Lower leg skin (tissue), 4 donors: ENCODE measurements around the gene GNB5. TPM values are rescaled to one million over a fixed set of nuclear protein-coding genes. Genes with fewer than 3 reads are reported as not detected.

Source experiments
- DNase-seq, 2 donors: peaks; one replicate each; pipeline ENCODE4 v3.0.0-alpha.2; 2019; ENCODE audit warnings: low spot score in 2 of 2
- H3K4me3 ChIP-seq: fragments of 200-600 bp; sonication (generic); 2 replicates; pipeline ENCODE4 v1.5.1; 2017; ENCODE audit warnings: mild to moderate bottlenecking, low read depth; ENCODE audit not compliant: poor library complexity, severe bottlenecking
- POLR2A ChIP-seq, 2 donors: fragments of 450-650 bp; IDR thresholded peaks; one replicate each; pipeline ENCODE4 v1.6.1; 2016 to 2017; ENCODE audit warnings: antibody characterized with exemption in 2 of 2, mild to moderate bottlenecking in 1 of 2, moderate library complexity in 1 of 2
- WGBS, 2 donors: methylation state at CpG; one replicate each; pipeline ENCODE4 v1.1.5; 2018; 5-methylcytosine and 5-hydroxymethylcytosine counted together
- intact Hi-C: fragments of 100-400 bp; cut with DNase I; formaldehyde crosslinking; loops from one replicate; pipeline ENCODE4 v1.15.0; 2023; ENCODE audit warnings: low total_unique reads
- total RNA-seq, 4 donors: library from RNA; depleted of rRNA; stranded (reverse); fragments of >200 nt; gene quantifications; one replicate each; pipeline ENCODE4 v1.1.0, GENCODE V29; 2016
- TF ChIP-seq, protein P1 (sequence below), 3 donors: fragments of 450-650 bp; IDR thresholded peaks; one replicate each; pipeline ENCODE4 v1.5.1; 2016; ENCODE audit warnings: antibody characterized with exemption in 3 of 3, mild to moderate bottlenecking in 3 of 3, moderate library complexity in 2 of 3

Gene GNB5
- total RNA-seq, 4 donors from 2014 or later: 15.7 to 30.7 (median 21.9) TPM

GRCh38 chr15:52066842-52067544 lies 124.2 kb downstream of the GNB5 start:
- intact Hi-C loops: no loop called here
- no peak overlapping the region for H3K4me3 ChIP-seq
- TF ChIP-seq, protein P1, sequence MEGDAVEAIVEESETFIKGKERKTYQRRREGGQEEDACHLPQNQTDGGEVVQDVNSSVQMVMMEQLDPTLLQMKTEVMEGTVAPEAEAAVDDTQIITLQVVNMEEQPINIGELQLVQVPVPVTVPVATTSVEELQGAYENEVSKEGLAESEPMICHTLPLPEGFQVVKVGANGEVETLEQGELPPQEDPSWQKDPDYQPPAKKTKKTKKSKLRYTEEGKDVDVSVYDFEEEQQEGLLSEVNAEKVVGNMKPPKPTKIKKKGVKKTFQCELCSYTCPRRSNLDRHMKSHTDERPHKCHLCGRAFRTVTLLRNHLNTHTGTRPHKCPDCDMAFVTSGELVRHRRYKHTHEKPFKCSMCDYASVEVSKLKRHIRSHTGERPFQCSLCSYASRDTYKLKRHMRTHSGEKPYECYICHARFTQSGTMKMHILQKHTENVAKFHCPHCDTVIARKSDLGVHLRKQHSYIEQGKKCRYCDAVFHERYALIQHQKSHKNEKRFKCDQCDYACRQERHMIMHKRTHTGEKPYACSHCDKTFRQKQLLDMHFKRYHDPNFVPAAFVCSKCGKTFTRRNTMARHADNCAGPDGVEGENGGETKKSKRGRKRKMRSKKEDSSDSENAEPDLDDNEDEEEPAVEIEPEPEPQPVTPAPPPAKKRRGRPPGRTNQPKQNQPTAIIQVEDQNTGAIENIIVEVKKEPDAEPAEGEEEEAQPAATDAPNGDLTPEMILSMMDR (IDR thresholded peaks at IDR 0.05): no peak
- no peak for TF ChIP-seq POLR2A (IDR thresholded peaks at IDR 0.05)
- no peak for DNase-seq
- WGBS, 2 donors: 80 to 81% methylated on average over 3 of the region's 3 CpGs

Other genes starting within 250 kb of the GNB5 start
- gene LEO1, start 219.6 kb downstream of the GNB5 start, total RNA-seq: 10 to 100 TPM; 18.5 to 23.8 (median 20.8) TPM
- 10 to 100 TPM; 48.8 to 73.1 (median 54.5) TPM for gene MAPK6, start 172.2 kb downstream of the GNB5 start, total RNA-seq
- gene BCL2L10, start 78.6 kb downstream of the GNB5 start, total RNA-seq: 10 to 100 TPM in 3 of 4 donors, 1 to 10 TPM in 1; 7.0 to 16.6 (median 12.1) TPM
- gene MYO5C, start 104.4 kb upstream of the GNB5 start, total RNA-seq: 10 to 100 TPM in 2 of 4 donors, 1 to 10 TPM in 2; 6.4 to 23.5 (median 13.9) TPM